ENCODE data around the gene PHGDH. TPM values are rescaled to one million over a fixed set of nuclear protein-coding genes. Genes with fewer than 3 reads are reported as not detected.

The PHGDH gene
- total RNA-seq, 1 donor from 2014 or later = 146 TPM

GRCh38 chr1:119758584-119758983, 46.9 kb downstream of the PHGDH start:
- TF ChIP-seq CTCF (conservative IDR thresholded peaks at IDR 0.05; ENCODE audit: low read depth, low read length) = no peak
- no peak for DNase-seq (ENCODE audit: low read depth)
- H3K4me3 ChIP-seq (ENCODE audit: low read depth, low read length) = no peak overlapping the region

GRCh38 chr1:119762409-119762808, 50.7 kb downstream of the PHGDH start:
- no peak for DNase-seq (ENCODE audit: low read depth)
- no peak overlapping the region for H3K4me3 ChIP-seq (ENCODE audit: low read depth, low read length)
- TF ChIP-seq CTCF (conservative IDR thresholded peaks at IDR 0.05; ENCODE audit: low read depth, low read length) = no peak

- DNase-seq (ENCODE audit: low read depth) = no peak
- H3K4me3 ChIP-seq (ENCODE audit: low read depth, low read length) = no peak overlapping the region
- no peak for TF ChIP-seq CTCF (conservative IDR thresholded peaks at IDR 0.05; ENCODE audit: low read depth, low read length)
Observed at GRCh38 chr1:119762953-119763352, 51.2 kb downstream of the PHGDH start.

GRCh38 chr1:119764220-119764619, 52.5 kb downstream of the PHGDH start:
- no peak for DNase-seq (ENCODE audit: low read depth)
- no peak for TF ChIP-seq CTCF (conservative IDR thresholded peaks at IDR 0.05; ENCODE audit: low read depth, low read length)
- no peak overlapping the region for H3K4me3 ChIP-seq (ENCODE audit: low read depth, low read length)

- DNase-seq (ENCODE audit: low read depth) = no peak
- no peak overlapping the region for H3K4me3 ChIP-seq (ENCODE audit: low read depth, low read length)
- no peak for TF ChIP-seq CTCF (conservative IDR thresholded peaks at IDR 0.05; ENCODE audit: low read depth, low read length)
Observed at GRCh38 chr1:119766374-119766794, 54.6 kb downstream of the PHGDH start.

GRCh38 chr1:119767486-119767885, 55.8 kb downstream of the PHGDH start:
- no peak for DNase-seq (ENCODE audit: low read depth)
- no peak overlapping the region for H3K4me3 ChIP-seq (ENCODE audit: low read depth, low read length)
- TF ChIP-seq CTCF (conservative IDR thresholded peaks at IDR 0.05; ENCODE audit: low read depth, low read length) = no peak

- DNase-seq (ENCODE audit: low read depth) = no peak
- no peak for TF ChIP-seq CTCF (conservative IDR thresholded peaks at IDR 0.05; ENCODE audit: low read depth, low read length)
- H3K4me3 ChIP-seq (ENCODE audit: low read depth, low read length) = no peak within 1 kb of the TSS
Observed at GRCh38 chr1:119768778-119769177, 57.0 kb downstream of the PHGDH start, which contains the start of gene HMGCS2. HMGCS2 (minus strand) TSS chr1:119768905; CDS start chr1:119768844, 61 bp downstream.
